NCI-H2029 (cell line): ENCODE results near the gene MRTFB.

Source experiments
- DNase-seq: peaks from one replicate; lab custom pipeline; 2025; lab: John Stamatoyannopoulos, UW

The MRTFB gene

GRCh38 chr16:14186007-14186794 is 115.1 kb downstream of the MRTFB start:
- peak; percentile 47 for DNase-seq

GRCh38 chr16:14186795-14187221 is 115.7 kb downstream of the MRTFB start:
- no peak for DNase-seq

- peak; percentile 30 for DNase-seq
Observed at GRCh38 chr16:14187517-14188338, 116.6 kb downstream of the MRTFB start.

GRCh38 chr16:14193316-14193871 is 122.3 kb downstream of the MRTFB start:
- peak; percentile 87 for DNase-seq

GRCh38 chr16:14194721-14195120 is 123.6 kb downstream of the MRTFB start:
- DNase-seq = no peak

GRCh38 chr16:14196011-14196410 is 124.9 kb downstream of the MRTFB start:
- no peak for DNase-seq

- DNase-seq = no peak
Observed at GRCh38 chr16:14196539-14196938, 125.4 kb downstream of the MRTFB start.

GRCh38 chr16:14198012-14198411 is 126.9 kb downstream of the MRTFB start:
- DNase-seq = no peak

- DNase-seq = no peak
Observed at GRCh38 chr16:14198572-14198971, 127.5 kb downstream of the MRTFB start.

- no peak for DNase-seq
Observed at GRCh38 chr16:14199199-14199598, 128.1 kb downstream of the MRTFB start.

GRCh38 chr16:14199624-14200023 is 128.5 kb downstream of the MRTFB start:
- DNase-seq = no peak

GRCh38 chr16:14202095-14202494 is 131.0 kb downstream of the MRTFB start:
- no peak for DNase-seq

GRCh38 chr16:14202697-14203096 is 131.6 kb downstream of the MRTFB start:
- DNase-seq = peak; percentile 86

GRCh38 chr16:14203166-14203565 is 132.0 kb downstream of the MRTFB start:
- no peak for DNase-seq

- DNase-seq = no peak
Observed at GRCh38 chr16:14205666-14206065, 134.5 kb downstream of the MRTFB start.

GRCh38 chr16:14211856-14212543 is 140.9 kb downstream of the MRTFB start:
- DNase-seq = no peak

- DNase-seq = no peak
Observed at GRCh38 chr16:14215941-14216340, 144.8 kb downstream of the MRTFB start.

GRCh38 chr16:14219983-14220382 is 148.9 kb downstream of the MRTFB start:
- no peak for DNase-seq

GRCh38 chr16:14223632-14224031 is 152.5 kb downstream of the MRTFB start:
- no peak for DNase-seq

- no peak for DNase-seq
Observed at GRCh38 chr16:14225457-14225856, 154.3 kb downstream of the MRTFB start.

GRCh38 chr16:14232106-14232864 is 161.2 kb downstream of the MRTFB start:
- peak; percentile 6 for DNase-seq
